BE2C (cell line): Measurements from ENCODE around the gene CTSE.

Experiments used
- DNase-seq: peaks from one replicate; pipeline ENCODE4 v3.0.0-alpha.2; 2020
- H3K27me3 ChIP-seq: fragments of 250-450 bp; sonication (Bioruptor Pico); 2 replicates; pipeline ENCODE4 v1.5.1; 2020; ENCODE audit warnings: mild to moderate bottlenecking
- H3K36me3 ChIP-seq: fragments of 250-450 bp; sonication (Bioruptor Pico); 2 replicates; pipeline ENCODE4 v1.5.1; 2020; ENCODE audit warnings: mild to moderate bottlenecking
- H3K4me1 ChIP-seq: fragments of 250-450 bp; sonication (Bioruptor Pico); 2 replicates; pipeline ENCODE4 v1.5.1; 2020
- H3K4me3 ChIP-seq: 2 replicates; pipeline ENCODE4 v1.5.1; 2011; ENCODE audit warnings: low read depth, low read length
- H3K9me3 ChIP-seq: fragments of 250-450 bp; sonication (Bioruptor Pico); 2 replicates; pipeline ENCODE4 v1.5.1; 2020
- TF ChIP-seq, protein P1 (sequence below): IDR thresholded peaks from 2 replicates; pipeline ENCODE4 v1.5.1; 2012; ENCODE audit warnings: mild to moderate bottlenecking, low read depth, low read length

CTSE gene

DNA sequence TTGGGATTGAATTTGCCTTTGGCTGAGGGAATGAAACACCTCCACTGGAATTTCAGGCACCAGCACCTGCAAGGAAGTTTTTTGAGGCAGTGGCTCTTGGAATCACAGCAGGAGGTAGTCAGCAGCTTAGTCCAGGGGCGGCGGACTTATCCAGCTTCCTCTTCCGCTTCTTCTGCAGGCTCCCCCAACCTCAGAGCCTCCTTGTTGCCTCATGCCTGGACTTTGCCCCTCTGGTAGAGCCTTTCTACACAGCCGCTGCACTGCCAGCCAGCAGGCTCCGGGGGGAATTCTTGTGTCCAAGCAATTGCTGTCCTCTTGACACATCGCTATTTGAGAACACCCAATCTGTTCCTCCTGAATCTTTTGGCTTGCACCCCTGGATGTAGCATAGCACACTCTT, 24.9 kb upstream of the CTSE start:
- Histone ChIP-seq H3K36me3 (no peaks in the 10 kb centered on the region), H3K4me1 (no peaks in the 10 kb centered on the region), H3K4me3 (no peak overlapping the region), H3K9me3 (no peaks in the 10 kb centered on the region), H3K27me3 (peaks cover 33% of the 10 kb centered on the region)
- DNase-seq: no peak
- TF ChIP-seq, protein P1, sequence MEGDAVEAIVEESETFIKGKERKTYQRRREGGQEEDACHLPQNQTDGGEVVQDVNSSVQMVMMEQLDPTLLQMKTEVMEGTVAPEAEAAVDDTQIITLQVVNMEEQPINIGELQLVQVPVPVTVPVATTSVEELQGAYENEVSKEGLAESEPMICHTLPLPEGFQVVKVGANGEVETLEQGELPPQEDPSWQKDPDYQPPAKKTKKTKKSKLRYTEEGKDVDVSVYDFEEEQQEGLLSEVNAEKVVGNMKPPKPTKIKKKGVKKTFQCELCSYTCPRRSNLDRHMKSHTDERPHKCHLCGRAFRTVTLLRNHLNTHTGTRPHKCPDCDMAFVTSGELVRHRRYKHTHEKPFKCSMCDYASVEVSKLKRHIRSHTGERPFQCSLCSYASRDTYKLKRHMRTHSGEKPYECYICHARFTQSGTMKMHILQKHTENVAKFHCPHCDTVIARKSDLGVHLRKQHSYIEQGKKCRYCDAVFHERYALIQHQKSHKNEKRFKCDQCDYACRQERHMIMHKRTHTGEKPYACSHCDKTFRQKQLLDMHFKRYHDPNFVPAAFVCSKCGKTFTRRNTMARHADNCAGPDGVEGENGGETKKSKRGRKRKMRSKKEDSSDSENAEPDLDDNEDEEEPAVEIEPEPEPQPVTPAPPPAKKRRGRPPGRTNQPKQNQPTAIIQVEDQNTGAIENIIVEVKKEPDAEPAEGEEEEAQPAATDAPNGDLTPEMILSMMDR: no peak

DNA sequence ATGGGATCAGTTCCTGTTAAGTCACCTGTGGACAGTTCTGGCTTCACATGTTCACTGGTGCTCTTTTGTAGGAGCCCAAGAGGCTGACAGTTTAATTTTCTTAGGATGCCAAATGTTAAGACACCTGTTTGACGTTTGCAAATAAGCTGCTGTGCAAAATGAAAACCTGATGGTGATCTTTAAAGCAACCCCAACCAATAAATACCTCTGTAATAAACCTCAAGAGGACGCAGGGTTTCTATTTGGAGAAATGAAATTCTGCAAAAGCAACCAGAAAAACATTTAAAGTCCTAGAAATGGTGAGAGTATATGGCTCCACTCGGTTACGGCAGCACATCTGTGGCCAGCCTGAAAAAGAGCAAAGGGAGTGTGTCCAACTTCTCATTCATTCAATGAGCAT, 23.6 kb upstream of the CTSE start:
- Histone ChIP-seq H3K4me1 (no peaks in the 10 kb centered on the region), H3K27me3 (peaks cover 33% of the 10 kb centered on the region), H3K36me3 (no peaks in the 10 kb centered on the region), H3K4me3 (no peak overlapping the region), H3K9me3 (no peaks in the 10 kb centered on the region)
- no peak for DNase-seq
- TF ChIP-seq, protein P1: no peak

DNA sequence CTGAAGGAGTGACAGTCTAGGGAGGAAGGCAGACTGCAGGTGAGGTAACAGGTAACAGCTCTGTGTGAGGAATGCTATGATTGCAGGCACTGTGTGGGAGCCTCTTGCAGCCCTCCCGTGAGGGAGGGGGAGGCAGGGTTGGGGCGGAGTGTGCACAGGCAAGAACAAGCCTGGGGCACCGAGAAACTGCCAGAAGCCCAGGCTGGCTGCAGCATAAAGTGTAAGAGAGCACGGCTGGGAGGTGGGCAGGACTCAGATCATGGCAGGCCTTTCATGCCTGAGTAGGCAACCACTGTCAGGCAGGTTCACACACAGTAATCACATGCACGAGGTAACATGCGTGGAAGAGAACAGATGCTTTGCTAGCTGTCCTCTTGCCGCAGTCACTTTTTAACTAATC, 17.9 kb upstream of the CTSE start:
- H3K4me3 ChIP-seq: no peak overlapping the region
- no peaks in the 10 kb centered on the region for H3K9me3 ChIP-seq
- TF ChIP-seq, protein P1: no peak
- H3K27me3 ChIP-seq: peaks cover 33% of the 10 kb centered on the region
- peak; percentile 17 for DNase-seq
- H3K36me3 ChIP-seq: no peaks in the 10 kb centered on the region
- no peaks in the 10 kb centered on the region for H3K4me1 ChIP-seq

DNA sequence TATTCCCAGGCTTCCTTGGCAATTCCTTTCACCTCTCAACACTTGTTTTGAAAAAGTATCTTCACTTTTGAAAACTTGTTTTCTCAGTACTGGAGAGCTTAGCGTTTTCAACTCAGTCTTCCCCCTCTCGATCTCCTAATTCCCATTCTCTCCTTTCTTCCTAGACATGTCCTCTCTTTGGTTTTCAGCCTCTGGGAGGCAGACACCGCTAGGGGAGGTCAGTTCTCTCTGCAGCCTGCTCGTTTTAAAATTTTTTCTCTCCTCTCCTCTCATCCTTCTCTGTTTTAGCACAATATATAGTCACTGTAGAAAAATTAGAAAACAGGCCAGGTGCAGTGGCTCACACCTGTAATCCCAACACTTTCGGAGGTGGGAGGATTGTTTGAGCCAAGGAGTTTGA, 16.6 kb upstream of the CTSE start:
- Histone ChIP-seq H3K4me3 (no peak overlapping the region), H3K4me1 (no peaks in the 10 kb centered on the region), H3K9me3 (no peaks in the 10 kb centered on the region), H3K27me3 (peaks cover 36% of the 10 kb centered on the region), H3K36me3 (no peaks in the 10 kb centered on the region)
- TF ChIP-seq, protein P1: no peak
- DNase-seq: no peak

DNA sequence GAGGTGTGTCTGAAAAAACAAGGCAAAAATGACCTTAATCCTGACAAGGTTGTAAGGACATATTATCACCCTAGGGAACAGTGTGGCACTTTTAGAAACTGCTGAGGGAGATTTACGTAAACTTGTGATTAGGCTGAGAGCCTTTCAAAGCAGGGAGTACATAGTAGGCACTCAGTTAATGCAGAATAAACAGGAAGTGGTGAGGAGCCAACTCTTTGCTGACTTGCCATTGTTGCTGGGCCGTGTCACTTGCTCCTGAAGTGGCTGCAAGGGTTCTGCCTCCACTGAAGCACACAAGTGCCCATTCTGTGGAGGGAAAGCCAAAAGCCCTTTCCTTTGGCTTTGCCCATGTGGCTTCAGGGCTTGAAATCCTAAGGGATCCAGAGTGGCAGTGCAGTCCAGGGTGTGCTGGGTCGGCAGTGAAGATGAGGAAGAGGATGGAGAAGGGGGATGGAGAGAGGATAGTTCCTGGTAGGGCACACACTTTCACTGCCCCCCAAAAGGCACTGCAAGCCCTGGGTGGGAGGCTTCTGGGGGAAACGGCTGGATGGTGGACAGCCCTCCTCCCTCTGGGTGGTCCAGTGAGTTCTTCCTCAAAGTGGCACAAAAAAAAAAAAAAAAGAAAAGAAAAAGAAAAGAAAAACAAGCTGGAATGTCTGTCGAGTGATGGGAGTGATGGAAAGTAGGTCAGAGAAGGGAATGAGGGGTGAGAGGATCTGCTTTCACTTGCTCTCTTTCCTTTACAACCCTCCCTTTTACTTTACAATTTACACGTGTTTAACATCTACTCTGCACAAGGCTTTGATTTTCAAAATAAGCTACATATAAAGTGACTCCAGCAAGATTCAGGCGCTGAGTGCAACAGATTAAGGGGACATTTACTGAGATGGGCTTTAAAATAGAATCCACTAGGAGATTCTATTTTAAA, 15.6 kb upstream of the CTSE start:
- no peaks in the 10 kb centered on the region for H3K4me1 ChIP-seq
- TF ChIP-seq, protein P1: no peak

DNA sequence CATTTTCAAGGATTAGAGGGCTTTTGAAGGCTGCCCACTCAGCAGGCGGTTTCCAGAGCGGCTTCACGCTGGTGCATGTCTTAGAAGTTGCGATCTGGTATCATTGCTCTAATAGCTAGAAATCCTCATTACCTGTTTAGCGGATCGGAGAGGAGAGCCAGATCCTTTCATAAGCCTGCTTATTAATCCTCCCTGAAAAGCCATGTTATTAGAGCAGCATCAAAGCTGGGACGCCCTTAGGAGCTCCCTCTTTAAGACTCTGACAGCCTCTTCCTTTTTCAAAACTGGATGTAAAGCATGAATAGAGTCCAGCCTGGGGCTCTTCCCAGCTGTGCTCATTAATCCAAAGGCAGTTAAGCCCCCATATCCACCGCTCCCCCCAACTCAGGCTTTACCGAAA, 13.9 kb upstream of the CTSE start:
- peaks cover 48% of the 10 kb centered on the region for H3K27me3 ChIP-seq
- no peak for DNase-seq
- no peaks in the 10 kb centered on the region for H3K4me1 ChIP-seq
- no peak overlapping the region for H3K4me3 ChIP-seq
- H3K9me3 ChIP-seq: no peaks in the 10 kb centered on the region
- TF ChIP-seq, protein P1: no peak
- no peaks in the 10 kb centered on the region for H3K36me3 ChIP-seq

More for the DNA sequence above, 15.6 kb upstream of the CTSE start:
- no peaks in the 10 kb centered on the region for H3K36me3 ChIP-seq
- H3K4me3 ChIP-seq: no peak overlapping the region
- H3K27me3 ChIP-seq: peaks cover 45% of the 10 kb centered on the region
- DNase-seq: no peak
- H3K9me3 ChIP-seq: no peaks in the 10 kb centered on the region
